Activated B cell treated with CpG ODN at 0.5 μM for 24 hours (primary cell): ENCODE results near the gene MLH1. TPM values are rescaled to one million over a fixed set of nuclear protein-coding genes. Genes with fewer than 3 reads are reported as not detected.
A peak's percentile ranks its signal among the peaks of the same experiment; 100 is the strongest.

Experiments
- ATAC-seq: fragments of 200-7000 bp; cut with Tn5 transposase; one replicate; pipeline ENCODE4 v1.10.0; 2021; ENCODE audit warnings: low read depth, mild to moderate bottlenecking, moderate library complexity
- CTCF ChIA-PET: fragments of 350-600 bp; sonication (Branson Sonifier 250); formaldehyde crosslinking; loops from one replicate; lab custom pipeline; 2021; ENCODE audit warnings: antibody characterized with exemption; lab: Charles Lee
- POLR2A ChIA-PET: fragments of 350-600 bp; sonication (Branson Sonifier 250); formaldehyde crosslinking; loops from one replicate; lab custom pipeline; 2021; ENCODE audit warnings: antibody characterized with exemption; lab: Charles Lee
- DNase-seq: peaks from one replicate; pipeline ENCODE4 v3.0.0; 2022
- H3K27ac Mint-ChIP-seq: one replicate; pipeline ENCODE4 v1.8.0; 2020; ENCODE audit warnings: mixed read lengths
- H3K27me3 Mint-ChIP-seq: one replicate; pipeline ENCODE4 v1.8.0; 2021; ENCODE audit warnings: mixed read lengths
- H3K36me3 Mint-ChIP-seq: one replicate; pipeline ENCODE4 v1.8.0; 2021; ENCODE audit warnings: low read depth, mixed read lengths
- H3K4me1 Mint-ChIP-seq: one replicate; pipeline ENCODE4 v1.8.0; 2021; ENCODE audit warnings: mixed read lengths
- H3K4me3 Mint-ChIP-seq: one replicate; pipeline ENCODE4 v1.8.0; 2020; ENCODE audit warnings: mild to moderate bottlenecking, mixed read lengths
- H3K9me3 Mint-ChIP-seq: one replicate; pipeline ENCODE4 v1.8.0; 2020; ENCODE audit warnings: mixed read lengths
- intact Hi-C: fragments of 100-400 bp; cut with micrococcal nuclease; formaldehyde crosslinking; loops from one replicate; pipeline ENCODE4 v1.15.1; 2024
- total RNA-seq: library from RNA; stranded (reverse); gene quantifications from 2 replicates; pipeline ENCODE4 v1.2.3, GENCODE V29; 2022
- TF ChIP-seq, protein P1 (sequence below): fragments of 200-600 bp; IDR thresholded peaks from one replicate; pipeline ENCODE4 v1.8.0; 2022; ENCODE audit warnings: antibody characterized with exemption, mild to moderate bottlenecking

The MLH1 gene
- total RNA-seq, 1 donor from 2014 or later: 46.2 TPM

DNA sequence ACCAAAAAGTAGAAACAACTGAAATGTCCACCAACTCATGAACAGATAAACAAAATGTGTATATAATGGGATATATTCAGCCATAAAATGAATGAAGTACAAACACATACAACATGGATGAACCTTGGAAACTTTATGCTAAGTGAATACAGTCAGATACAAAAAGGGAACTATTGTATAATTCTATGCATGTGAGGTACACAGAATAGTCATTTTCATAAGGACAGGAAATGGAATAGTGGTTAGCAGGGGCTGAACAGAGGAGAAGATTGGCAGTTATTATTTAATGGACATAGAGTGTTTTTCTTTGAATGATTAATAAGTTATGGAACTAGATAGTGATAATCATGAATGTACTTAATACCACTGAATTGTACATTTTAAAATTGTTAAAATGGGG is 28.5 kb upstream of the MLH1 start:
- ChIA-PET CTCF (no interaction called here), POLR2A (interaction anchor here (0.8 to 1.3 kb wide), 2 partner anchors 20 to 60 kb away, joined by 5 to 6 read pairs; partner anchors contain the start of gene TRANK1)
- no peaks in the 10 kb centered on the region for H3K36me3 Mint-ChIP-seq
- H3K27me3 Mint-ChIP-seq: no peaks in the 10 kb centered on the region
- no peaks in the 10 kb centered on the region for H3K9me3 Mint-ChIP-seq
- intact Hi-C loops: no loop called here
- ATAC-seq (peak; percentile 62), DNase-seq (no peak)
- TF ChIP-seq, protein P1, sequence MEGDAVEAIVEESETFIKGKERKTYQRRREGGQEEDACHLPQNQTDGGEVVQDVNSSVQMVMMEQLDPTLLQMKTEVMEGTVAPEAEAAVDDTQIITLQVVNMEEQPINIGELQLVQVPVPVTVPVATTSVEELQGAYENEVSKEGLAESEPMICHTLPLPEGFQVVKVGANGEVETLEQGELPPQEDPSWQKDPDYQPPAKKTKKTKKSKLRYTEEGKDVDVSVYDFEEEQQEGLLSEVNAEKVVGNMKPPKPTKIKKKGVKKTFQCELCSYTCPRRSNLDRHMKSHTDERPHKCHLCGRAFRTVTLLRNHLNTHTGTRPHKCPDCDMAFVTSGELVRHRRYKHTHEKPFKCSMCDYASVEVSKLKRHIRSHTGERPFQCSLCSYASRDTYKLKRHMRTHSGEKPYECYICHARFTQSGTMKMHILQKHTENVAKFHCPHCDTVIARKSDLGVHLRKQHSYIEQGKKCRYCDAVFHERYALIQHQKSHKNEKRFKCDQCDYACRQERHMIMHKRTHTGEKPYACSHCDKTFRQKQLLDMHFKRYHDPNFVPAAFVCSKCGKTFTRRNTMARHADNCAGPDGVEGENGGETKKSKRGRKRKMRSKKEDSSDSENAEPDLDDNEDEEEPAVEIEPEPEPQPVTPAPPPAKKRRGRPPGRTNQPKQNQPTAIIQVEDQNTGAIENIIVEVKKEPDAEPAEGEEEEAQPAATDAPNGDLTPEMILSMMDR: no peak
- no peak overlapping the region for H3K4me3 Mint-ChIP-seq
- H3K27ac Mint-ChIP-seq: peak overlapping the region; percentile 33
- peaks cover 26% of the 10 kb centered on the region for H3K4me1 Mint-ChIP-seq

- H3K36me3 Mint-ChIP-seq: no peaks in the 10 kb centered on the region
Measured at GRCh38 chr3:36965440-36965839, 27.9 kb upstream of the MLH1 start.

GRCh38 chr3:36969085-36969484 is 24.2 kb upstream of the MLH1 start:
- DNase-seq: no peak
- H3K4me3 Mint-ChIP-seq: no peak overlapping the region
- ATAC-seq: no peak
- ChIA-PET CTCF (interaction anchor here (1.3 to 2.3 kb wide), 4 partner anchors 11 to 67 kb away, joined by 3 to 25 read pairs (median 8); partner anchors contain the start of genes EPM2AIP1 and MLH1), POLR2A (interaction anchor here (1.4 kb wide), 2 partner anchors 20 to 24 kb away, joined by 18 to 33 read pairs; partner anchors contain the start of genes EPM2AIP1 and MLH1)
- H3K9me3 Mint-ChIP-seq: no peaks in the 10 kb centered on the region
- H3K27ac Mint-ChIP-seq: peak overlapping the region; percentile 93
- H3K4me1 Mint-ChIP-seq: peaks cover 37% of the 10 kb centered on the region
- peaks cover 4% of the 10 kb centered on the region for H3K36me3 Mint-ChIP-seq
- no peaks in the 10 kb centered on the region for H3K27me3 Mint-ChIP-seq
- intact Hi-C loops: no loop called here
- TF ChIP-seq, protein P1: no peak

More at GRCh38 chr3:36965440-36965839, 27.9 kb upstream of the MLH1 start:
- Mint-ChIP-seq H3K9me3 (no peaks in the 10 kb centered on the region), H3K4me3 (no peak overlapping the region), H3K4me1 (peaks cover 32% of the 10 kb centered on the region), H3K27me3 (no peaks in the 10 kb centered on the region), H3K27ac (peak overlapping the region; percentile 33)
- TF ChIP-seq, protein P1: no peak
- no peak for DNase-seq
- ChIA-PET POLR2A (interaction anchor here (0.6 to 1.8 kb wide), 2 partner anchors 27 to 79 kb away, joined by 7 to 9 read pairs; partner anchors contain the start of genes EPM2AIP1 and MLH1), CTCF (no interaction called here)
- ATAC-seq: no peak
- intact Hi-C loops: no loop called here

- peak; percentile 26 for DNase-seq
- CTCF ChIA-PET: interaction anchor here (1.3 to 2.3 kb wide), 4 partner anchors 12 to 67 kb away, joined by 3 to 25 read pairs (median 8); partner anchors contain the start of genes EPM2AIP1 and MLH1
- Mint-ChIP-seq H3K27me3 (no peaks in the 10 kb centered on the region), H3K4me3 (peak overlapping the region; percentile 39), H3K36me3 (peaks cover 6% of the 10 kb centered on the region), H3K27ac (peak overlapping the region; percentile 93), H3K4me1 (peaks cover 30% of the 10 kb centered on the region), H3K9me3 (no peaks in the 10 kb centered on the region)
- intact Hi-C loops: loop anchor here (1.0 kb wide), 5 partner anchors 11 to 57 kb away; partner anchors contain the start of genes EPM2AIP1, MLH1 and TRANK1
- TF ChIP-seq, protein P1: no peak
- POLR2A ChIA-PET: interaction anchor here (0.7 to 1.4 kb wide), 8 partner anchors 10 to 75 kb away, joined by 3 to 33 read pairs (median 8); partner anchors contain the start of genes EPM2AIP1, MLH1 and TRANK1
- ATAC-seq: peak; percentile 99
Measured at GRCh38 chr3:36969540-36970432, 23.5 kb upstream of the MLH1 start.
